H1 (cell line): ENCODE measurements around the gene GALNT9.

Experiments used
- ATF2 ChIP-seq: IDR thresholded peaks from 2 replicates; pipeline ENCODE4 v1.6.1; 2012; ENCODE audit warnings: low read length, inconsistent platforms
- ATF3 ChIP-seq: IDR thresholded peaks from 2 replicates; pipeline ENCODE4 v1.6.1; 2011; ENCODE audit warnings: low read depth, mild to moderate bottlenecking, low read length; ENCODE audit not compliant: insufficient read depth
- BACH1 ChIP-seq: IDR thresholded peaks from 2 replicates; pipeline ENCODE4 v1.6.1; 2012; ENCODE audit warnings: low read length, improper control_type of control experiment
- BCL11A ChIP-seq, 2 experiments: IDR thresholded peaks; one replicate each; pipeline ENCODE4 v1.6.1; 2011; ENCODE audit warnings: low read depth in 2 of 2, low read length in 2 of 2, mild to moderate bottlenecking in 2 of 2
- BRCA1 ChIP-seq: IDR thresholded peaks from 2 replicates; pipeline ENCODE4 v1.6.1; 2012; ENCODE audit warnings: low read depth, low read length, improper control_type of control experiment
- CTCF ChIP-seq, 3 experiments: IDR thresholded peaks; 1 replicate in 2 of 3; 2 replicates in 1 of 3; pipeline versions ENCODE4 v1.5.1 to v1.6.1; 2011; ENCODE audit warnings: low read length in 3 of 3, mild to moderate bottlenecking in 3 of 3, inconsistent platforms in 2 of 3, low read depth in 1 of 3, moderate library complexity in 1 of 3; ENCODE audit not compliant: insufficient read depth in 1 of 3; ENCODE audit errors: control extremely low read depth in 1 of 3
- EZH2 ChIP-seq: fragments of 200-600 bp; sonication (generic); IDR thresholded peaks from 2 replicates; pipeline ENCODE4 v1.7.1; 2012; ENCODE audit warnings: low read depth, mild to moderate bottlenecking, moderate library complexity, low read length, inconsistent platforms; ENCODE audit not compliant: severe bottlenecking
- POLR2A ChIP-seq, 2 experiments: IDR thresholded peaks; 1 replicate in 1 of 2; 2 replicates in 1 of 2; pipeline ENCODE4 v1.6.1; 2011; ENCODE audit warnings: low read depth in 2 of 2, low read length in 2 of 2, mild to moderate bottlenecking in 2 of 2; ENCODE audit errors: control extremely low read depth in 1 of 2
- POLR2AphosphoS5 ChIP-seq: IDR thresholded peaks from 2 replicates; pipeline ENCODE4 v1.6.1; 2011; ENCODE audit warnings: low read depth, low read length
- SP1 ChIP-seq: IDR thresholded peaks from 2 replicates; pipeline ENCODE4 v1.6.1; 2011; ENCODE audit warnings: low read depth, low read length
- USF2 ChIP-seq: IDR thresholded peaks from 2 replicates; pipeline ENCODE4 v1.6.1; 2011; ENCODE audit warnings: low read length, improper control_type of control experiment
- YY1 ChIP-seq: IDR thresholded peaks from 2 replicates; pipeline ENCODE4 v1.6.1; 2011; ENCODE audit warnings: low read depth, mild to moderate bottlenecking, low read length

GRCh38 chr12:132181570-132182200 is 147.7 kb downstream of the GALNT9 start:
- TF ChIP-seq CTCF (IDR thresholded peaks at IDR 0.05; ENCODE audit: control extremely low read depth in 1 of 3, insufficient read depth in 1 of 3, low read depth in 1 of 3, low read length in 3 of 3), result no peak
- no peak for TF ChIP-seq BCL11A (IDR thresholded peaks at IDR 0.05; ENCODE audit: low read depth in 2 of 2, low read length in 2 of 2)
- TF ChIP-seq EZH2, result no peak
- TF ChIP-seq POLR2AphosphoS5, result no peak
- no peak for TF ChIP-seq USF2
- TF ChIP-seq POLR2A (IDR thresholded peaks at IDR 0.05; ENCODE audit: control extremely low read depth in 1 of 2, low read depth in 2 of 2, low read length in 2 of 2), result no peak
- no peak for TF ChIP-seq BRCA1
- no peak for TF ChIP-seq BACH1
- no peak for TF ChIP-seq SP1
- TF ChIP-seq ATF3, result no peak
- TF ChIP-seq YY1, result no peak
- TF ChIP-seq ATF2, result no peak
